Panc1 (cell line): ENCODE data around the gene HTATIP2. TPM values are rescaled to one million over a fixed set of nuclear protein-coding genes. Genes with fewer than 3 reads are reported as not detected.

Source experiments
- ATAC-seq: fragments of 200-7000 bp; cut with Tn5 transposase; 2 replicates; pipeline ENCODE4 v1.9.1; 2020; ENCODE audit warnings: mild to moderate bottlenecking, moderate library complexity
- BruUV-seq: library from RNA; stranded (reverse); fragments of 400-500 nt; replicated peaks from 2 replicates; lab custom pipeline; 2021; lab: Mats Ljungman, UMichigan
- CTCF ChIA-PET: fragments of 300-600 bp; sonication (Branson Sonifier 250); formaldehyde crosslinking; loops from one replicate; lab custom pipeline; 2022; ENCODE audit warnings: antibody characterized with exemption; lab: Charles Lee
- POLR2A ChIA-PET: fragments of 300-600 bp; sonication (Branson Sonifier 250); formaldehyde crosslinking; loops from one replicate; lab custom pipeline; 2022; ENCODE audit warnings: antibody characterized with exemption; lab: Charles Lee
- DNase-seq: peaks from one replicate; pipeline ENCODE4 v3.0.0-alpha.2; 2010; ENCODE audit warnings: low read depth, low spot score
- H3K27ac ChIP-seq: 2 replicates; pipeline ENCODE4 v1.5.1; 2011; ENCODE audit warnings: mild to moderate bottlenecking, low read length, inconsistent platforms
- H3K27me3 ChIP-seq: fragments of 200-500 bp; sonication (Bioruptor generic); 2 replicates; pipeline ENCODE4 v1.6.0; 2014; ENCODE audit warnings: low read length, inconsistent platforms; ENCODE audit not compliant: control insufficient read depth, insufficient read depth
- H3K36me3 ChIP-seq: fragments of 200-500 bp; sonication (Bioruptor generic); 2 replicates; pipeline ENCODE4 v1.5.1; 2014; ENCODE audit warnings: inconsistent platforms, mild to moderate bottlenecking, low read length, moderate library complexity; ENCODE audit not compliant: control insufficient read depth, insufficient read depth
- H3K4me1 ChIP-seq: 2 replicates; pipeline ENCODE4 v1.5.1; 2011; ENCODE audit warnings: inconsistent platforms, mild to moderate bottlenecking, low read length, moderate library complexity; ENCODE audit not compliant: control insufficient read depth, insufficient read depth
- H3K4me3 ChIP-seq, 2 experiments: 2 replicates each; pipeline ENCODE4 v1.5.1; 2011 to 2012; ENCODE audit warnings: low read depth in 2 of 2, low read length in 2 of 2, mild to moderate bottlenecking in 2 of 2, inconsistent platforms in 1 of 2, moderate library complexity in 1 of 2
- H3K9me3 ChIP-seq: fragments of 200-500 bp; sonication (Bioruptor generic); 2 replicates; pipeline ENCODE4 v1.5.1; 2014; ENCODE audit warnings: low read depth, mild to moderate bottlenecking, inconsistent platforms, low read length, moderate library complexity; ENCODE audit not compliant: control insufficient read depth, insufficient read depth
- CTCF ChIP-seq: fragments of 450-650 bp; IDR thresholded peaks from 2 replicates; pipeline ENCODE4 v1.5.1; 2017; ENCODE audit warnings: mild to moderate bottlenecking
- POLR2AphosphoS5 ChIP-seq: IDR thresholded peaks from 2 replicates; pipeline ENCODE4 v1.6.1; 2012; ENCODE audit warnings: mild to moderate bottlenecking, low read depth, low read length, moderate library complexity
- SIN3A ChIP-seq: IDR thresholded peaks from 2 replicates; pipeline ENCODE4 v1.6.1; 2012; ENCODE audit warnings: low read depth, mild to moderate bottlenecking, low read length, moderate library complexity, borderline replicate concordance; ENCODE audit not compliant: insufficient read depth
- TCF7L2 ChIP-seq: IDR thresholded peaks from 2 replicates; pipeline ENCODE4 v1.6.1; 2011; ENCODE audit warnings: mild to moderate bottlenecking, low read depth, low read length, inconsistent platforms
- in situ Hi-C: cut with HindIII; loops from 2 replicates; pipeline ENCODE4 v1.10.0; 2016; ENCODE audit warnings: low sequenced_read_pairs, low pct_unique_long_range_greater_than_20kb
- intact Hi-C: fragments of 100-400 bp; cut with micrococcal nuclease; formaldehyde crosslinking; loops from one replicate; pipeline ENCODE4 v1.10.0; 2022; ENCODE audit not compliant: unreplicated experiment
- total RNA-seq: library from RNA; stranded (reverse); gene quantifications from one replicate; pipeline ENCODE4 v1.2.1, GENCODE V29; 2021; ENCODE audit not compliant: unreplicated experiment
- TF ChIP-seq, protein P1 (sequence below), 2 experiments: IDR thresholded peaks; 2 replicates each; pipeline ENCODE4 v1.6.1; 2011 to 2012; ENCODE audit warnings: low read depth in 2 of 2, control low read depth in 1 of 2, low read length in 1 of 2, mild to moderate bottlenecking in 1 of 2, moderate library complexity in 1 of 2; ENCODE audit not compliant: insufficient read depth in 1 of 2

Gene HTATIP2
- total RNA-seq, 1 experiment from 2014 or later = 68.9 TPM

DNA sequence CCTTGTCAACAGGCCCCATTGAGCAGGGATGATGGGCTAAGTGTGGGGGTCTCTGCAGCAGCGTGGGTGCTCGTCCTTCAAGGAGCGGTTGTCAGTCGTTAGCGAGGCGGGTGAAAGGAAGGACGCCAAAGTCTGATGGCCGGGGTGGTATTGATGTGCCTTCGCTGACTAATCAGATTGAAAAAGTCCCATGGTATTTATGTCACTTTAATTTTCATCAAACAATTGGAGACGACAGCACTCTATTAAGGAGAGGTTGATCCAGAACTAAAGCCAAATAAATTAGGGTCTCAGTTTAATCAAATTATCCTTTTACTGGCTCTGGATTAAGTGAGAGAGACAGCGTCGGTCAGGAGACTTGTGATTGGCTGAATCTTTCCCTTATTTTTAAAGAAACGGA is 9.6 kb downstream of the HTATIP2 start:
- ChIA-PET CTCF (no interaction called here), POLR2A (no interaction called here)
- intact Hi-C loops (no loop called here), in situ Hi-C loops (no loop called here)
- H3K4me3 ChIP-seq = no peak overlapping the region
- H3K4me1 ChIP-seq = peaks cover 2% of the 10 kb centered on the region; the same call in 1 of the 2 replicates
- TF ChIP-seq SIN3A (no peak), POLR2AphosphoS5 (no peak), CTCF (no peak), TCF7L2 (no peak)
- TF ChIP-seq, protein P1, sequence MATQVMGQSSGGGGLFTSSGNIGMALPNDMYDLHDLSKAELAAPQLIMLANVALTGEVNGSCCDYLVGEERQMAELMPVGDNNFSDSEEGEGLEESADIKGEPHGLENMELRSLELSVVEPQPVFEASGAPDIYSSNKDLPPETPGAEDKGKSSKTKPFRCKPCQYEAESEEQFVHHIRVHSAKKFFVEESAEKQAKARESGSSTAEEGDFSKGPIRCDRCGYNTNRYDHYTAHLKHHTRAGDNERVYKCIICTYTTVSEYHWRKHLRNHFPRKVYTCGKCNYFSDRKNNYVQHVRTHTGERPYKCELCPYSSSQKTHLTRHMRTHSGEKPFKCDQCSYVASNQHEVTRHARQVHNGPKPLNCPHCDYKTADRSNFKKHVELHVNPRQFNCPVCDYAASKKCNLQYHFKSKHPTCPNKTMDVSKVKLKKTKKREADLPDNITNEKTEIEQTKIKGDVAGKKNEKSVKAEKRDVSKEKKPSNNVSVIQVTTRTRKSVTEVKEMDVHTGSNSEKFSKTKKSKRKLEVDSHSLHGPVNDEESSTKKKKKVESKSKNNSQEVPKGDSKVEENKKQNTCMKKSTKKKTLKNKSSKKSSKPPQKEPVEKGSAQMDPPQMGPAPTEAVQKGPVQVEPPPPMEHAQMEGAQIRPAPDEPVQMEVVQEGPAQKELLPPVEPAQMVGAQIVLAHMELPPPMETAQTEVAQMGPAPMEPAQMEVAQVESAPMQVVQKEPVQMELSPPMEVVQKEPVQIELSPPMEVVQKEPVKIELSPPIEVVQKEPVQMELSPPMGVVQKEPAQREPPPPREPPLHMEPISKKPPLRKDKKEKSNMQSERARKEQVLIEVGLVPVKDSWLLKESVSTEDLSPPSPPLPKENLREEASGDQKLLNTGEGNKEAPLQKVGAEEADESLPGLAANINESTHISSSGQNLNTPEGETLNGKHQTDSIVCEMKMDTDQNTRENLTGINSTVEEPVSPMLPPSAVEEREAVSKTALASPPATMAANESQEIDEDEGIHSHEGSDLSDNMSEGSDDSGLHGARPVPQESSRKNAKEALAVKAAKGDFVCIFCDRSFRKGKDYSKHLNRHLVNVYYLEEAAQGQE (IDR thresholded peaks at IDR 0.05; ENCODE audit: insufficient read depth in 1 of 2, low read depth in 2 of 2, low read length in 1 of 2) = no peak
- H3K27ac ChIP-seq = no peak overlapping the region
- H3K9me3 ChIP-seq = no peaks in the 10 kb centered on the region
- H3K36me3 ChIP-seq = peaks cover 10% of the 10 kb centered on the region
- no peaks in the 10 kb centered on the region for H3K27me3 ChIP-seq
- ATAC-seq (no peak), DNase-seq (no peak)
- BruUV-seq = no TSS peak

DNA sequence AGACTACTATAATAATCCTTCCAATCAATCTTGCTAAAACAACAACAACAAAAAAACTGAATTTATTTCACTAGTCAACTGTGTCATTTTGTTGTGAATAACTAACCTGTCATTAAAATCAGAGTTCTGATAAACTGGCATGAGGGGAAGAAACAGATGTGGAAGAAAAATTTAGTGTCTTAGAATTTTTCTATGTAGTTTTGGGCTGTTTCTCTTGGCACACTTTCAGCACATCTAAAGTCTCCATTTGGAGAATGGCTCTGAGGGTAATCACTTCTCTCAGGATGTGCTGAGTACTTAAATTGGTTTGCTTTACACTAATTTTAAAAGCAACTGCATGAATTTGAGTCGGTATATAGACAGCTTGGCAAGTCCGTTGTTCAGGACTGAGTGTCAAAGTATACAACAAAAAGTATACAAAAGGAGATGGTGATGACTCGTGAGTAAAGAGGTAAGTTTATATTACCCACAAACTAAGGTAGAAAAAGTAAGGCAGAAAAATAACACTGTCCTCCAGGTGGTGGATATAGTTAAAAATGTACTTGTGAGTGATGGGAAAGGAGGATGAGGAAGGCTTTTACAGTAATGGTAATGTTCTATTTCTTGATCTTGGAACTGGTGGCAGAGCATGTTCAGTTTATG is 10.2 kb downstream of the HTATIP2 start:
- Histone ChIP-seq H3K9me3 (no peaks in the 10 kb centered on the region), H3K36me3 (peaks cover 10% of the 10 kb centered on the region), H3K4me3 (no peak overlapping the region), H3K27ac (no peak overlapping the region), H3K27me3 (no peaks in the 10 kb centered on the region), H3K4me1 (no peaks in the 10 kb centered on the region)
- TF ChIP-seq TCF7L2 = no peak
- TF ChIP-seq, protein P1 (IDR thresholded peaks at IDR 0.05; ENCODE audit: insufficient read depth in 1 of 2, low read depth in 2 of 2, low read length in 1 of 2) = no peak
- TF ChIP-seq POLR2AphosphoS5 = no peak
- no peak for TF ChIP-seq SIN3A
- TF ChIP-seq CTCF = no peak
- ChIA-PET POLR2A (no interaction called here), CTCF (no interaction called here)
- ATAC-seq = no peak
- no peak for DNase-seq
- BruUV-seq = no TSS peak
- intact Hi-C loops = no loop called here
- in situ Hi-C loops = no loop called here
